GM21367 (cell line): ENCODE results near the gene YWHAB.

ENCODE experiments used
- ATAC-seq: cut with Tn5 transposase; IDR thresholded peaks from one replicate; pipeline ENCODE4 v1.9.1; 2021; ENCODE audit not compliant: unreplicated experiment

Gene YWHAB

DNA sequence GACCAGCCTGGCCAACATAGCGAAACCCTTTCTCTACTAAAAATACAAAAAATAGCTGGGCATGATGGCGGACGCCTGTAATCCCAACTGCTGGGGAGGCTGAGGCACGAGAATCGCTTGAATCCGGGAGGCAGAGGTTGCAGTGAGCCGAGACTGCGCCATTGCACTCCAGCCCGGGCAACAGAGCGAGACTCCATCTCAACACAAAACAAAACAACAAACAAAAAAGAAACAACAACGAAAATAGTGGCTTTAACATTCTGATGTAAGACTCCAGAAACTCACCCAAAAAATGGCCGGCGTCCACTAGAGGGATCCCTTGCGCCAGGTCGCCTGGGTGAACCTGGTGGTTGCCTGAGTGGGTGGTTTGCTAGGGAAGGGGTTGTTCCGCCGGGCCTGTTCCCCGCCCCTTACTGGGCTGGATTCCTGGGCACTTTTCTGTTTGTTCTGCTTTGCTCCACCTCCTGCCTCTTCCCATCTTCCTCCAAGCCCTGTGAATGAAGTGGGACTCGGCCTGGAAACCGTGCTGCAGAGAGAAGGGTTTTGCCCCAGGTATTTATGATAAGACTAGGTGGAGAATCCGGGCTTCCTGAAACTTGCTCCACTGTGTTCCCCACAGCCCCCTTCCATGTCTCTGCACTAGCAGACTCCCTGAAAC, 25.9 kb downstream of the YWHAB start:
- no peak for ATAC-seq

DNA sequence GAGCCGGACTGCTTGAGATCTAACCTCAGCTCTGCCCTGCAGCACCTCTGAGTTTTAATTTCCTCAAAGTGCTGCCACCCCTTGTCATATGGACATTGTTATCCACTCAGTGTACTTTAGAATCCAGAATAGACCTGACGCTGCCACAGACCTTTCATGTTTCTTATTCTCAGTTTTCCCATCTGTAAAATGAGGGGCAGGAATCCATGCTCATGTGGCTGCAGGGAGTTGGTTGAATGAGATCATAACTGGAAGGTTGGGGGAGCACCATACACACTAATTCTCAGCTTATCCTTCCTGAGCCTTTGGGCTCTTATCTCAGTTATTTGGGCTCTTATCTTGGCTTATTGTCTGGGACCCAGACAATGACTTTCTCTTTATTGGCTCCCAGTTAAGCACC, 26.7 kb downstream of the YWHAB start:
- no peak for ATAC-seq

DNA sequence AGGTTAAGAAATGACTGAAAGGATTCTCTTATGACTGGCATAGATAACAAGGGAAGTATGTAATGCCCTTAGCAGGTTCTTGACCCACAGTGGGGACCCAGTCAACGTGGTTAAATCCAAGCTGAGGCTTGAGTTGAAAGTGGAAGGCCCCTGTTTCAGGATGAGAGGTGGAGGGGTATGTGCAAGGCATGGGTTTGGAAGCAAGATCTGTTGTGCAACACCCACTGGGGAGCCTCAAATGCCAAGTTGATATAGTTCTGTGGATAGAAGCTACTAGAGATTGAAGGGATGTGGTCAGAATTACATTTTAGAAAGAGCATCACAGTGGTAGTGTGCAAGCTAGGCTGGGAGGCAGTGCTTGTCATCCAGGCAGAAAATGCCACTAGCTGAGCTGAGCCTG, 29.4 kb downstream of the YWHAB start:
- no peak for ATAC-seq

DNA sequence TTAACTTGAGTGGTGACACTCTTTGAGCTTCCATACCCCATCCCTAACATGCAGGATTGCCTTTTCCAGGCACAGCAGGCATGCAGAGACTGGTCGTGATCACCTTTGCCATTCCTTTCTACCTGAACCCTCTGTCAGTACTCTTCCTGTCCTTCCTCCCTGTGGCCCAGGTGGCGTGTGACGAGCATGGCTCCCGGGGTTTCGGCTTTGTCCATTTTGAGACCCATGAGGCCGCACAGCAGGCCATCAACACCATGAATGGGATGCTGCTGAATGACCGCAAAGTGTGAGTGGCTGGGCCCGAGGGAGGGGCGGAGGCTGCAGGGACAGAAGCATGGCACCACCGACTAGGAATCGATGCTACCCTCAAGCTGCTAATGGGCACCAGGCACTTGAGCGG, 31.1 kb downstream of the YWHAB start:
- no peak for ATAC-seq

DNA sequence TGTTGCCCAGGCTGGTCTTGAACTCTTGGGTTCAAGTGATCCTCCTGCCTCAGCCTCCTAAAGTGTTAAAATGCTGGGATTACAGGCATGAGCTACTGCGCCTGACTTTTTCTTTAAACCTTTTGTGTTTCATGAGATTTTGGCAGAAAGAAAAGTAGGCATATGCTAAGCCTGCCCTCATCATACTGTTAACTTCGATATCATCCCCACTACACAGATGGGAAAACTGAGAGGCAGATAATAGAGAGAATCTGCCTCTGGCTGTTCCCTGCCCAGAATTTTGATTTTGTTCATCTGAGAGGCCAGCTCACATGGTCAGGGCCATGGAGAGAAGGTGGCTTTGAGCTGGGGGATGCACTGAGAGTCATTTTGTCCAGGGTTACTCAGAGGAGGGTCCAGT, 31.9 kb downstream of the YWHAB start:
- no peak for ATAC-seq

DNA sequence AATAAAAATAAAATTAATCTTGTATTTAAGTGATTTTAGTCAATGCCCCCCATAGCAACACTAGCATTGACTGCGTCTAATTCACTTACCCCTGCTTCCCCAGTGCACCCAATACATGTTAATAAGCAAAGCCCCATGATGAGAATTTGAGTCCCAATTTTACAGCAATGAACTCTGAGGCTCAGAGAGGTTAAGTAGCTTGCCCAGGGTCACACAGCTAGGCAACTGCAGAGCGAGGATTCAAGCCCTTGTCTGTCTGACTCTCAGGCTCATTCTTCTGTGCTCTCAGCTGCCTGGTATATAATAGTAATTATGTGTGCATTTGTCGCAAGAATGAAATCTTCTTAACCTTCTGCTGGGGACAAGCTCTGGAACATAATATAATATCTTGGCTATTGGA, 32.8 kb downstream of the YWHAB start:
- no peak for ATAC-seq

DNA sequence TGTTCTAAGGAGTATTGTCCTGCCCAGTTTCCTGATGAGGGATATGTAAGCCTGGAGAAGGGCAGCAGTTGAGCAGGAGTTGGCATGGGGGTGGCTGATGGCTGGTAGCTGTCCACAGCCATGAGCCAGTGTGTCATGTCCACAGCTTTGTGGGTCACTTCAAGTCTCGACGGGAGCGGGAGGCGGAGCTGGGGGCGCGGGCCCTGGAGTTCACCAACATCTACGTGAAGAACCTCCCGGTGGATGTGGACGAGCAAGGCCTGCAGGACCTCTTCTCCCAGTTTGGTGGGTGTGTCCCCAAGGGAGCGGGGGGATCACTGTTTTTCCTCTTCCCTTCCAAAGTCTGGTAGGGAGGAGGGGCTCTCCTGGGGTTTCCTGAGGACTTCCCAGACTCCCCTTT, 33.3 kb downstream of the YWHAB start:
- no peak for ATAC-seq

DNA sequence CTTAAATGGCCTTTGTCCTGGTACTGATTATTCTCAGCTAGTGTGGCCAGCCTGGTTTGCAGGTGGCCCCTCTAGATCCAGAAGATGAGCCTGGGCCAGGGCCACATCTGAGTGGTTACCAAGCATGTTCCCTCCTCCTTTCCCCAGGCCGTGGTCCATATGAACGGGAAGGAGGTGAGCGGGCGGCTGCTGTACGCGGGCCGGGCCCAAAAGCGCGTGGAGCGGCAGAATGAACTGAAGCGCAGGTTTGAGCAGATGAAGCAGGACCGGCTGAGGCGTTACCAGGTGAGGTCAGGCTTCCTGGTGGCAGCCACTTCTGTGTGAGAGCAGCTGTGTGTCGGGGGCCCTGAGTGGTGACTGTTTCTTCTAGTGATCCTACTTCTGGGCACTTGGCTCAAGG, 35.9 kb downstream of the YWHAB start:
- ATAC-seq = no peak

DNA sequence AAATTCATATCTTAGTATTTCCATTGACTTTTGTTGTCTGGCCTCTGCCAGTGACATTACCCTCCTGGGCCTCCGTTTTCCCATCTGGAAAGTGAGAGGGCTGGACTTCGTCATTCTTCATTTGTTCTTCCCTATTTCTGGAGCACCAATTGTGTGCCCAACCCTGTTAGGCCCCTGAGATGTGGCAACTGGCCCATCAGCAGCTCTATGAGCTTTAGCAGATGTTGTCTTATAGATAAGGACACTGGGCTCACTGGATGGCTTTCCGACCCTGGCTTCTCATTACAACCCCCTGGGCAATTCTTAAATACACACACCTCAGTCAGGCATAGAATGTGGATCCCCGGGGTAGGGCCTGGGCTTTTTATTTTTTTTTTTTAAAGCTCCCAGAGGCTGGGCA, 39.0 kb downstream of the YWHAB start:
- no peak for ATAC-seq

DNA sequence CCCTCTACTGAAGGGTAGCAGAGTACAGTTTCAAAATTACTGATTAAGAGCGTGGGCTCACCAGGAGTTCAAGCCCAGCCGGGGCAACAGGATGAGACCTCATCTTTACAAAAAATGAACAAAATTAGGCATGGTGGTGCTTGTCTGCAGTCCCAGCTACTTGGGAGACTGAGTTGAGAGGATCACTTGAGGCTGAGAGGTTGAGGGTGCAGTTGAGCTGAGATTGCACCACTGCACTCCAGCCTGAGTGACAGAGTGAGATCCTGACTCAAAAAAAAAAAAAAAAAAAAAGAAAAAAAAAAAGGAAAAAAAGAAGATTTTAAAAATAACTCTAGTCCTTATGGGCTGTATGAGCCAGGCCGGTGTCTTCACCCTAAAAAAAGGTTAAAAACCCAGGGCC, 43.1 kb downstream of the YWHAB start:
- no peak for ATAC-seq

DNA sequence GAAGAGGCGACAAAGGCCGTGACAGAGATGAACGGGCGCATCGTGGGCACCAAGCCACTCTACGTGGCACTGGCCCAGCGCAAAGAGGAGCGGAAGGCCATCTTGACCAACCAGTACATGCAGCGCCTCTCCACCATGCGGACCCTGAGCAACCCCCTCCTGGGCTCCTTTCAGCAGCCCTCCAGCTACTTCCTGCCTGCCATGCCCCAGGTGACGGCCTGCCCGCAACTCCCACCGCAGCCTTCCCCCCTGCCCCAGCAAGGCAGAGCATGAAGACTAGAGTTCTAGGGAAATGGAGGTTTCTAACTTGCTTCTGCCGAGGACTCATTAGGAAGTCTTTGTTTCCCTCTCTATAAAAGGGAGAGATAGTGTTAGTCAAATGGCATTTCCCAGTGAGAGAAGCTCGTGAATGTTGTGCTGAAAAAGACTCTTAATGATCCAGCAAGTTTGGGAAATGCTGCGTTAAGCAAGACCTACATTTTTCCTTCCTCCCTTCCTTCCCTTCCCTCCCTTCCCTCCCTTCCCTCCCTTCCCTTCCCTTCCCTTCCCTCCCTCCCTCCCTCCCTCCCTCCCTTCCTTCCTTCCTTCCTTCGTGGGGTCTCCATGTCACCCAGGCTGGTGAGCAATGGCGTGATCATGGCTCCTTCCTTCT, 45.1 kb downstream of the YWHAB start:
- ATAC-seq = no peak

DNA sequence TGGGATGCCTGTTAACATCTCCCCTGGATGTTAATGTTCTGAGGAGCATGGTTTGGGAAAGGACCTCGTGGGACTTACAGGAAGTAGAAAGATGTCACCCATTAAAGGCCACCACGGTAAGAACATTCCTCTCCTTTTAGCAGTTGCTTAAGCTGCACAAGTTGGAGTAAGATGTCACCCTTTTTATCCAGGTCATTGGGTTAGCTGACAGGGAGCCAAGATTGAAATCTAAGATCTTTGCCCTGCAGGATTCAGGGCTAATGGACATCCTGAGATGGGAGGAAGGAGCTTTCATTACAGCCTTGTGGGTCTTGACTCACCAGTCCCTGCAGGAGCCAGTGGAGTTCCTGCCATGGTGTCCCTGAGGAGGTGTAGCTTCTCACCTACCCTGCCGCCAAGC, 46.4 kb downstream of the YWHAB start:
- no peak for ATAC-seq

DNA sequence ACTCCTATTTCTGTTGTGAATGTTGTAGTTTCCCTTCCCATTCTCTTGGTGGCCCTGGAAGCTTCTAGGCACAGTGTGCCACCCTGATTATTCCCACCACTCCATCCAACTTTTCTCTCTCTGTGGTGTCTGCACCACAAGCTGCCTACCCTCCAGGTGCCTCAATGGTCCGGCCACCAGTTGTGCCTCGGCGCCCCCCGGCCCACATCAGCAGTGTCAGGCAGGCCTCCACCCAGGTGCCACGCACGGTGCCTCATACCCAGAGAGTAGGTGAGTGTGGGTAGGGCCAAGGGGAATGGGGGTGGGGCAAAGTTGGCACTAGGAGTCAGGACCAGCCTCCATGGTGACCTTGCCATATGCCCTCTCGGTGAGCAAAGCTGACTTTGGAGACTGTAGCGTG, 47.4 kb downstream of the YWHAB start:
- ATAC-seq = no peak

DNA sequence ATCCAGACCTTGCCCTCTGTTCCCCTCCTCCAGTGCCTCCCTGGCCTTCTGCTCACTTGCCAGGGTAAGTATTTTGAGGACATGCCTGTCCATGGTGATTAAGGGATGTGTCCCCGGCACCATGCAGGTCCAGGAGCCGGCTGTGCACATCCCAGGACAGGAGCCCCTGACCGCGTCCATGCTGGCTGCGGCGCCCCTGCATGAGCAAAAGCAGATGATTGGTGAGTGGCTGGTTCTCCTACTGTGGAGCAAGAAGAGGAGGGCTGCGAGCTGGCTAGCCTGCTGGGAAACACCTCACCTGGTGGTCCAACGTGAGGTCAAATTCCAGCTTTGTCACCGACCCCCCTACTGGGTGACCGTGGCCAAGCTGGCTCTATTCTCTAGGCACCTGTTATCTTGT, 51.0 kb downstream of the YWHAB start:
- ATAC-seq = no peak

DNA sequence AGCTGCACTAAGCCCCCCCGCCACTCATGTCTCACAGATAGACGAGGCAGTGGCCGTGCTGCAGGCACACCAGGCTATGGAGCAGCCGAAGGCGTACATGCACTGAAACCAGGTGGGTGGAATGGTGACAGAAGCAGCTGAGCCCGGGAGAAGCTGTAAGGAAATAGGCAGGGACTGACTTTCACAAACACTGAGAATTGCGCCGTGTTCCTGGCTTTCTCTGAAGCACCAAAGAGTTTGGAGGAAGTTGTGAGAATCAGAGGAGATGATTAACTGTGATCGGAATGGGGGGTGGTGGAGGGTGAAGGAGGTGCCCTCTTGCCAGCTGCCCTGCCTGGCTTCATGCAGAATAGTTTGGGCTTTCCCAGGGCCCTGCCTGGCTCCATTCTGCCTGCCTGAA, 53.1 kb downstream of the YWHAB start:
- ATAC-seq = no peak

DNA sequence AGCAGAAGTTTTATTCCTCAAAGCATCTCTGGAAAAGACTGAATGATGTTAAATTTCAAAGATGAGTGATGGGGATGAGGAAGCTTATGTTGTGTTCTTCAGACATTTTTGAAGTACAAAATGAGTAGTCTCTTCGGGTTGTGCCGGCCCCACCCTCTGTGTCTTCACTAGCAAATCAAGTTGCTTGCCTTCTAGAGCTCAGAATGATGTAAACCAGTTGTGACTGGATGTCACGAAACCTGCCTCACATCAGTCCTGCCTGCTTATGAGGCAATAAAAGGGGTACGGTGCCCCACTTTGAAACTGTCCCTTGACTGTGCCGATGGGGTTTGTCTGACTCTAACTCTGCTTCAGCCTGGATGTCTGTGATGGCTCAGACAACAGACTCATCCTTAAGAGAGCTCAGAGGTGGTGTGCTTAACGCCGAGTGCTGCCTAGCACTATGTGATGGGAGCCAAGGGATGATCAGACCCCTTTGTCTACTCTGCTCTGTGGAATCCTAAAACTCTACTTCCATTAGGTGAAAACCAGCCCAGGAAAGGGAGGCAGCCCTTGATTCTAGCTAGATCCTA, 55.7 kb downstream of the YWHAB start:
- ATAC-seq = no peak

DNA sequence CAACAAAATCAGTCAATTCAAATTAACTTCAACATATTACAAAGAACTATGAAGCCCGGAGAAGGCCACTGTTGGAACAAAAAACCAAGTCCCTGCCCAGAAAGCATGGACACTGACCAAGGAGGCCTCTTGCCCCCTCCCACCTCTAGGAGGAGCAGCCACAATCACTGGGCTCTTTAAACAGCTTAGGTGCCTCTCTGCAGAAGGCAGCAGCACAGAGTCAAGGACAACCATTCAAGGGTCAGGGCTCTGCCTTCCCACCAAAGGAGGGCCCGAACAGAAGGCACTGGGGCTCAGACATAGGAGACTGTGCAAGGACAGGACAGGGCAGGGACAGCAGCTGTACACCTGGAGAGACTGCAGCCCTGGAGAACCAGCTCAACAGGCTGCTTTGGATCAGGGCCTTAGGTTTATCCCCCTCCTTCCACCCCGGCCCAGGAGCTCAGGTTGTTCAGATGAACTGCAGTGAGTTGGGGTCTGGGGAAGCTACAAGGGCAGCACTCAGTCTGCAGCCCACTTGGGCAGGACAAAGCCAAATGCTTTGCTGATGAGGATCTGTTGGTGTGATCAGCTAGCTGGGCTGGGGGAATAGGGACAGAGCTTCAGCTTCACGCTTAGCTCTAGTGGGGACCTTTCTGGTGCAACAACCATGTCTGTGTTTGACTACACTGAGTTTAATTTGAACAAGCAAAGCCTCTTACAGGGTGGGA, 56.9 kb downstream of the YWHAB start:
- no peak for ATAC-seq

DNA sequence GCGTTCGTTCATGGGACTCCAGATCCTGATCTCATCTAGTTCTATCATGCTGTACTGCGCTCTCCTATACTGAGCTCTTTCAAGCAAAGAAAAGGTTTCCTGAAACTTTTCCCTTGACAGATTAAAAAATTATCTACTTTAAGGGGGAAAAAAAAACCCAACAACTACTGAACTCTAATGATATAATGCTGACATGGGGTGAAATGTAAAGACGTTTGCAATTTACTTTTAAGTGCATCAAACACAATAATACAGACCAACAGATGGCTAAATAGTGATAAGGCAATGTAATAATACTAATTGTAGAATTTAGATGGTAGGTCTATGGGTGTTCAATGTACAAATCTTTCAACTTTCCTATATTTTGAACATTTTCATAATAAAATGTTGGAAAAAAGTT, 58.3 kb downstream of the YWHAB start:
- ATAC-seq = no peak

DNA sequence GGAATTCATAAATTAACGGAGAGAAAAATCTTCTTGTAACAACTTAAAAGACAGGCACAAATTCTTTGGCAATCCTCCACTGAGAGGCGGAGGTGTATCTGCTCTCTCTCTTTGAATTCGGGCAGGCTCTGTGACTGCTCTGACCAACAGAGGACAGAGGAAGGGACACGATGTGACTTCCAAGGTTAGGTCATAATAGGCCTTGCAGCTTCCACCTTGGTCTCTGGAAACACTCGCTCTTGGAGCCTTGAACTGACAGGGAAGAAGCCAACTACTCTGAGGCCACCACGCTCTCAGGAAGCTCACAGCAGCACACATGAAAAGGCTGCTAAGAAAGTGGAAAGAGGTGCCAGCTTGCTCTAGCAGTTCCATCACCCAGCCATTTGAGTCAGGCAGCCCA, 59.8 kb downstream of the YWHAB start:
- no peak for ATAC-seq

DNA sequence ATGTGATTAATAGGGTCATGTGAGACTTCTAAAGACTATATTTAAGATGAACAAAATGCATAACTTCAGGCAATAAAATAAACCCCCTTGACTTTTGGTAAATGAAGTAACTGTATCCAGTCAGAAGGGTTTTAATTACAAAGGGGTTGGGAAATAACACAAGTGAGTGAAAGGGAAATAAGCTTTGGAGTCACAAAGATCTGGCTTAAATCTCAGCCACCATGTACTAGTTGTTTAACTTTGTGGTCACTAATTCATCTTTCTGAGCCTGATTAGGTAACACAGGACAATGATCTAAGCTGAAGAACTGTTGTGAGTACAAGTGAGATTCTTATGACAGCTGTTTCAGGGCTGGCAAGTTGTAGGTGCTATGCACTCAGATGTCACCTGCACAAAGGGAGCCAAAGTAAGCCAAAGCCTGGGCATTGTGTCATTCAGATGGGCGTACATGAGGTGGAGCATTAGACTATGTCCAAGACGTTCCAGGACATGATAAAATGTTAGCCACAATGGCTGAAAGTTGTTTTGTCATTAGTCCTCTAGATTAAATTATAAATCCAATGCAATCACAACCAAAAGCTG, 60.9 kb downstream of the YWHAB start:
- no peak for ATAC-seq

DNA sequence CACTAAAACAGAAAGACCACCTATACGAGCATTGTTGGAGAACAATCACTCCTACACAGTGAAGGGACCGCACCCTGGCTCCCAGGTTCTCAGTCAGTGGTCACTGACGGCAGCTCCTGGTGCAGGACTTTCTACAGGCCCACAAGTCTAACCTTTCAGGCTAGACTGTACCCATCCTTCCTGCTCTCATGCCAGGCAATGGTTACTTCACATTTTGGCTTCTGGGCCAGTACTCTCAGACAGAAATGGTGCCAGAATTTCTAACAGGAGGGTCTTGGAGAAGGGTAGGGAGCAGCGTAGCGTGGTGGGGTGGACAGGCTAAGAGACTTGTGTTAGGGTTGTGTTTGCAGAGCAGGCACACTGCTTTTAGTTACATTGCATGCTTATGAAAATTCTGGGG, 62.6 kb downstream of the YWHAB start:
- no peak for ATAC-seq

DNA sequence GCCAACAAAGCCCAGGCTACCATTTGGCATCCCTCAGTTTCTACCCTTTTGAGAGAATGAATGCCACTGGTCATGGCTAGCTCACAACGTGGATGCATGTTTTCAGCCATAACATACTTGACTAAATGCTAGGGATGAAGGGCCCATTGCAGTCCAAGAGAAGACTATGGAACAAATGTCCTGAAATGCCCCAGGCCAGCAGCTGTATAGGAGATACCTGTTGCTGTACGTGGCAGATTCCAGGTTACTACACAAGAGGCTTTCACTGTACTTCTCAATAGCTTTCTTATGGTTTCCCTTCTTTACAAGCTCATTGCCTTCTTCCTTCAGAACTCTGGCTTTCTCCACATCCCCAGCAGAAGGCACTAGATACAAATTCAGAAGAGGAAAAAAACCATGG, 63.0 kb downstream of the YWHAB start:
- no peak for ATAC-seq
